H9 (cell line): ENCODE measurements around the gene SYT9. TPM values are rescaled to one million over a fixed set of nuclear protein-coding genes. Genes with fewer than 3 reads are reported as not detected.

Source experiments
- DNase-seq: peaks from one replicate; pipeline ENCODE4 v3.0.0-alpha.2; 2017
- H2AFZ ChIP-seq: one replicate; pipeline ENCODE4 v1.6.1; 2013; ENCODE audit warnings: mild to moderate bottlenecking, low read length, control low read depth, moderate library complexity
- H2AK5ac ChIP-seq: 2 replicates; pipeline ENCODE4 v1.6.1; 2013; ENCODE audit warnings: low read length, control low read depth, mixed read lengths; ENCODE audit not compliant: insufficient read length
- H2BK120ac ChIP-seq: one replicate; pipeline ENCODE4 v1.6.1; 2013; ENCODE audit warnings: low read depth, mild to moderate bottlenecking, low read length, control low read depth, inconsistent platforms; ENCODE audit not compliant: poor library complexity, severe bottlenecking
- H2BK12ac ChIP-seq: 2 replicates; pipeline ENCODE4 v1.6.1; 2013; ENCODE audit warnings: low read length, control low read depth, mixed read lengths, low read depth; ENCODE audit not compliant: insufficient read length
- H2BK15ac ChIP-seq: 2 replicates; pipeline ENCODE4 v1.6.1; 2013; ENCODE audit warnings: low read depth, low read length, control low read depth
- H2BK20ac ChIP-seq: one replicate; pipeline ENCODE4 v1.6.1; 2013; ENCODE audit warnings: low read depth, mild to moderate bottlenecking, low read length, control low read depth, inconsistent platforms; ENCODE audit not compliant: poor library complexity, severe bottlenecking
- H2BK5ac ChIP-seq: 2 replicates; pipeline ENCODE4 v1.6.1; 2013; ENCODE audit warnings: low read length, control low read depth, mixed read lengths; ENCODE audit not compliant: insufficient read length
- H3K14ac ChIP-seq: 2 replicates; pipeline ENCODE4 v1.6.1; 2013; ENCODE audit warnings: low read length, control low read depth; ENCODE audit not compliant: insufficient read depth
- H3K18ac ChIP-seq: 2 replicates; pipeline ENCODE4 v1.6.1; 2013; ENCODE audit warnings: low read depth, mild to moderate bottlenecking, mixed read lengths, low read length, control low read depth; ENCODE audit not compliant: insufficient read length
- H3K23ac ChIP-seq: 2 replicates; pipeline ENCODE4 v1.6.1; 2013; ENCODE audit warnings: low read length, control low read depth, mixed read lengths, low read depth; ENCODE audit not compliant: insufficient read length
- H3K23me2 ChIP-seq: 2 replicates; pipeline ENCODE4 v1.6.1; 2013; ENCODE audit warnings: low read depth, mild to moderate bottlenecking, mixed read lengths, low read length, control low read depth; ENCODE audit not compliant: insufficient read length, poor library complexity, severe bottlenecking
- H3K27ac ChIP-seq: 2 replicates; pipeline ENCODE4 v1.5.1; 2013; ENCODE audit warnings: low read length, control low read depth, mixed read lengths, low read depth; ENCODE audit not compliant: insufficient read length
- H3K27me3 ChIP-seq: 2 replicates; pipeline ENCODE4 v1.6.1; 2013; ENCODE audit warnings: low read length, control low read depth, inconsistent platforms; ENCODE audit not compliant: insufficient read depth
- H3K4ac ChIP-seq: 2 replicates; pipeline ENCODE4 v1.6.1; 2013; ENCODE audit warnings: low read depth, mild to moderate bottlenecking, control low read depth, inconsistent platforms, low read length, moderate library complexity
- H3K4me1 ChIP-seq: 2 replicates; pipeline ENCODE4 v1.6.1; 2013; ENCODE audit warnings: low read length, control low read depth, inconsistent platforms; ENCODE audit not compliant: insufficient read depth
- H3K4me2 ChIP-seq: 2 replicates; pipeline ENCODE4 v1.6.1; 2013; ENCODE audit warnings: low read length, control low read depth, mixed read lengths; ENCODE audit not compliant: insufficient read length, insufficient read depth
- H3K56ac ChIP-seq: 2 replicates; pipeline ENCODE4 v1.6.1; 2013; ENCODE audit warnings: low read depth, mild to moderate bottlenecking, mixed read lengths, low read length, control low read depth; ENCODE audit not compliant: insufficient read length
- H3K79me1 ChIP-seq: 2 replicates; pipeline ENCODE4 v1.6.1; 2013; ENCODE audit warnings: low read depth, mild to moderate bottlenecking, moderate library complexity, low read length, control low read depth, inconsistent platforms; ENCODE audit not compliant: insufficient read depth, poor library complexity, severe bottlenecking
- H3K79me2 ChIP-seq: 2 replicates; pipeline ENCODE4 v1.6.1; 2013; ENCODE audit warnings: low read length, control low read depth, inconsistent platforms; ENCODE audit not compliant: insufficient read depth
- H3K9ac ChIP-seq: 2 replicates; pipeline ENCODE4 v1.6.1; 2013; ENCODE audit warnings: low read length, control low read depth, mixed read lengths; ENCODE audit not compliant: insufficient read length; ENCODE audit errors: extremely low read depth
- H3K9me3 ChIP-seq: one replicate; pipeline ENCODE4 v1.6.1; 2013; ENCODE audit warnings: low read depth, low read length, inconsistent platforms; ENCODE audit not compliant: control insufficient read depth
- H3T11ph ChIP-seq: one replicate; pipeline ENCODE4 v1.6.1; 2013; ENCODE audit warnings: mild to moderate bottlenecking, low read length, control low read depth, inconsistent platforms
- H4K20me1 ChIP-seq: one replicate; pipeline ENCODE4 v1.6.1; 2013; ENCODE audit not compliant: control insufficient read depth, insufficient read length, insufficient read depth
- H4K5ac ChIP-seq: 2 replicates; pipeline ENCODE4 v1.6.1; 2013; ENCODE audit warnings: low read depth, mild to moderate bottlenecking, mixed read lengths, low read length, control low read depth; ENCODE audit not compliant: insufficient read length
- H4K8ac ChIP-seq: replicated peaks from 2 replicates; pipeline ENCODE4 v1.6.1; 2013; ENCODE audit warnings: low read length, control low read depth, mixed read lengths, low read depth; ENCODE audit not compliant: insufficient read length
- H4K91ac ChIP-seq: 2 replicates; pipeline ENCODE4 v1.6.1; 2013; ENCODE audit warnings: low read depth, mild to moderate bottlenecking, moderate library complexity, mixed read lengths, low read length, control low read depth; ENCODE audit not compliant: insufficient read length
- H3K27ac Mint-ChIP-seq, 3 experiments: 2 replicates in 2 of 3; 3 replicates in 1 of 3; pipeline ENCODE4 v1.8.0; 2020 to 2021; ENCODE audit warnings: mixed read lengths in 3 of 3, mild to moderate bottlenecking in 1 of 3, moderate library complexity in 1 of 3
- H3K27me3 Mint-ChIP-seq: 2 replicates; pipeline ENCODE4 v1.8.0; 2021; ENCODE audit warnings: low read depth, mild to moderate bottlenecking, moderate library complexity, mixed read lengths
- H3K36me3 Mint-ChIP-seq, 3 experiments: 2 replicates in 2 of 3; 3 replicates in 1 of 3; pipeline ENCODE4 v1.8.0; 2020 to 2021; ENCODE audit warnings: low read depth in 3 of 3, mixed read lengths in 3 of 3; ENCODE audit not compliant: insufficient read depth in 1 of 3
- H3K4me1 Mint-ChIP-seq, 2 experiments: 2 replicates each; pipeline ENCODE4 v1.8.0; 2020; ENCODE audit warnings: mixed read lengths in 2 of 2
- H3K4me3 Mint-ChIP-seq, 2 experiments: 2 replicates in 1 of 2; 3 replicates in 1 of 2; pipeline ENCODE4 v1.8.0; 2020 to 2021; ENCODE audit warnings: mild to moderate bottlenecking in 2 of 2, mixed read lengths in 2 of 2, moderate library complexity in 1 of 2
- H3K9me3 Mint-ChIP-seq, 2 experiments: 2 replicates in 1 of 2; 3 replicates in 1 of 2; pipeline ENCODE4 v1.8.0; 2020; ENCODE audit warnings: mild to moderate bottlenecking in 2 of 2, mixed read lengths in 2 of 2, moderate library complexity in 1 of 2
- WGBS: extraction: QIAGEN DNeasy Blood & Tissue Kit; methylation state at CpG from one replicate; pipeline ENCODE4 v1.1.7; 2013; ENCODE audit warnings: missing lambda C conversion rate, low lambda C conversion rate, mixed read lengths; ENCODE audit not compliant: insufficient read length; ENCODE audit errors: extremely low coverage; 5-methylcytosine and 5-hydroxymethylcytosine counted together
- total RNA-seq: library from RNA; stranded (reverse); gene quantifications from 2 replicates; pipeline ENCODE4 v1.2.1, GENCODE V29; 2021
- TF ChIP-seq, protein P1 (sequence below): fragments of 200-600 bp; sonication (generic); conservative IDR thresholded peaks from 3 replicates; pipeline ENCODE4 v1.8.0; 2021; ENCODE audit warnings: antibody characterized with exemption, mild to moderate bottlenecking

SYT9 gene
- total RNA-seq, 1 experiment from 2014 or later, result 0.63 TPM

- H3K27me3 Mint-ChIP-seq, result no peaks in the 10 kb centered on the region; the same call in none of the 2 replicates
- no peaks in the 10 kb centered on the region for H3K23me2 ChIP-seq
- H3K4me3 Mint-ChIP-seq, result no peak overlapping the region
Measured at GRCh38 chr11:7471071-7471470, 219.4 kb downstream of the SYT9 start.

More at GRCh38 chr11:7471071-7471470, 219.4 kb downstream of the SYT9 start:
- H3K9ac ChIP-seq, result no peak overlapping the region
- no peaks in the 10 kb centered on the region for H3K9me3 ChIP-seq
- H2BK5ac ChIP-seq, result no peak overlapping the region
- no peak overlapping the region for H3K18ac ChIP-seq
- Mint-ChIP-seq H3K36me3 (no peaks in the 10 kb centered on the region), H3K27ac (peak overlapping the region in 1 of 3 experiments; percentile 36; a peak in 1 of 7 replicates), H3K9me3 (no peaks in the 10 kb centered on the region; a peak in 1 of 5 replicates), H3K4me1 (peaks cover 0 to 4% of the 10 kb centered on the region in 2 experiments; a peak in 2 of 4 replicates)
- no peak overlapping the region for H2BK20ac ChIP-seq
- H4K20me1 ChIP-seq, result no peaks in the 10 kb centered on the region
- no peak overlapping the region for H3K14ac ChIP-seq
- TF ChIP-seq, protein P1, sequence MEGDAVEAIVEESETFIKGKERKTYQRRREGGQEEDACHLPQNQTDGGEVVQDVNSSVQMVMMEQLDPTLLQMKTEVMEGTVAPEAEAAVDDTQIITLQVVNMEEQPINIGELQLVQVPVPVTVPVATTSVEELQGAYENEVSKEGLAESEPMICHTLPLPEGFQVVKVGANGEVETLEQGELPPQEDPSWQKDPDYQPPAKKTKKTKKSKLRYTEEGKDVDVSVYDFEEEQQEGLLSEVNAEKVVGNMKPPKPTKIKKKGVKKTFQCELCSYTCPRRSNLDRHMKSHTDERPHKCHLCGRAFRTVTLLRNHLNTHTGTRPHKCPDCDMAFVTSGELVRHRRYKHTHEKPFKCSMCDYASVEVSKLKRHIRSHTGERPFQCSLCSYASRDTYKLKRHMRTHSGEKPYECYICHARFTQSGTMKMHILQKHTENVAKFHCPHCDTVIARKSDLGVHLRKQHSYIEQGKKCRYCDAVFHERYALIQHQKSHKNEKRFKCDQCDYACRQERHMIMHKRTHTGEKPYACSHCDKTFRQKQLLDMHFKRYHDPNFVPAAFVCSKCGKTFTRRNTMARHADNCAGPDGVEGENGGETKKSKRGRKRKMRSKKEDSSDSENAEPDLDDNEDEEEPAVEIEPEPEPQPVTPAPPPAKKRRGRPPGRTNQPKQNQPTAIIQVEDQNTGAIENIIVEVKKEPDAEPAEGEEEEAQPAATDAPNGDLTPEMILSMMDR, result no peak
- H3T11ph ChIP-seq, result no peak overlapping the region
- no peak overlapping the region for H4K91ac ChIP-seq
- no peak overlapping the region for H3K4ac ChIP-seq
- no peak overlapping the region for H2AK5ac ChIP-seq
- H3K79me2 ChIP-seq, result no peaks in the 10 kb centered on the region
- H2AFZ ChIP-seq, result no peak overlapping the region
- no peak overlapping the region for H4K8ac ChIP-seq
- no peak overlapping the region for H2BK12ac ChIP-seq
- 0 out of 2 replicates have a peak, but pooled peaks cover 3% of the 10 kb centered on the region for H3K4me1 ChIP-seq
- H3K79me1 ChIP-seq, result no peaks in the 10 kb centered on the region
- no peak overlapping the region for H3K56ac ChIP-seq
- H3K27ac ChIP-seq, result no peak overlapping the region
- H4K5ac ChIP-seq, result no peak overlapping the region
- DNase-seq, result no peak
- no peak overlapping the region for H2BK15ac ChIP-seq
- no peak overlapping the region for H2BK120ac ChIP-seq
- no peak overlapping the region for H3K4me2 ChIP-seq
- no peaks in the 10 kb centered on the region for H3K27me3 ChIP-seq
- WGBS, result no CpG with 5 or more reads among the region's 7 CpGs
- H3K23ac ChIP-seq, result no peak overlapping the region
